Epithelial cell of esophagus (primary cell): ENCODE measurements around the gene CREB5.

ENCODE experiments used
- DNase-seq: peaks from one replicate; pipeline ENCODE4 v3.0.0; 2010; ENCODE audit warnings: low read depth
- H3K4me3 ChIP-seq: 2 replicates; pipeline ENCODE4 v1.5.1; 2011; ENCODE audit warnings: mild to moderate bottlenecking, low read length, control low read depth
- CTCF ChIP-seq: IDR thresholded peaks from 2 replicates; pipeline ENCODE4 v1.5.1; 2011; ENCODE audit warnings: low read depth, mild to moderate bottlenecking, low read length, control low read depth, inconsistent platforms; ENCODE audit not compliant: insufficient read depth; ENCODE audit errors: missing control alignments

Gene CREB5

GRCh38 chr7:28853834-28854749 is 441.8 kb downstream of the CREB5 start:
- peak; percentile 72 for DNase-seq
- TF ChIP-seq CTCF: peak; percentile 75
- H3K4me3 ChIP-seq: peak overlapping the region; percentile 53

- no peak for DNase-seq
- no peak for TF ChIP-seq CTCF
- H3K4me3 ChIP-seq: no peak overlapping the region
Measured at GRCh38 chr7:28854750-28855074, 442.4 kb downstream of the CREB5 start.

- peak; percentile 93 for DNase-seq
- no peak overlapping the region for H3K4me3 ChIP-seq
- TF ChIP-seq CTCF: no peak
Measured at GRCh38 chr7:28855538-28856217, 443.4 kb downstream of the CREB5 start.

- TF ChIP-seq CTCF: no peak
- no peak overlapping the region for H3K4me3 ChIP-seq
- no peak for DNase-seq
Measured at GRCh38 chr7:28856656-28857055, 444.3 kb downstream of the CREB5 start.

GRCh38 chr7:28858206-28858605 is 445.9 kb downstream of the CREB5 start:
- TF ChIP-seq CTCF: no peak
- no peak overlapping the region for H3K4me3 ChIP-seq
- peak; percentile 89 for DNase-seq

GRCh38 chr7:28858895-28859294 is 446.6 kb downstream of the CREB5 start:
- no peak for TF ChIP-seq CTCF
- no peak overlapping the region for H3K4me3 ChIP-seq
- DNase-seq: no peak
